Measurements from ENCODE around the gene ACD. TPM values are rescaled to one million over a fixed set of nuclear protein-coding genes. Genes with fewer than 3 reads are reported as not detected.

Gene ACD
- total RNA-seq, 4 donors from 2014 or later, result 18.7 to 31.1 (median 23.4) TPM

DNA sequence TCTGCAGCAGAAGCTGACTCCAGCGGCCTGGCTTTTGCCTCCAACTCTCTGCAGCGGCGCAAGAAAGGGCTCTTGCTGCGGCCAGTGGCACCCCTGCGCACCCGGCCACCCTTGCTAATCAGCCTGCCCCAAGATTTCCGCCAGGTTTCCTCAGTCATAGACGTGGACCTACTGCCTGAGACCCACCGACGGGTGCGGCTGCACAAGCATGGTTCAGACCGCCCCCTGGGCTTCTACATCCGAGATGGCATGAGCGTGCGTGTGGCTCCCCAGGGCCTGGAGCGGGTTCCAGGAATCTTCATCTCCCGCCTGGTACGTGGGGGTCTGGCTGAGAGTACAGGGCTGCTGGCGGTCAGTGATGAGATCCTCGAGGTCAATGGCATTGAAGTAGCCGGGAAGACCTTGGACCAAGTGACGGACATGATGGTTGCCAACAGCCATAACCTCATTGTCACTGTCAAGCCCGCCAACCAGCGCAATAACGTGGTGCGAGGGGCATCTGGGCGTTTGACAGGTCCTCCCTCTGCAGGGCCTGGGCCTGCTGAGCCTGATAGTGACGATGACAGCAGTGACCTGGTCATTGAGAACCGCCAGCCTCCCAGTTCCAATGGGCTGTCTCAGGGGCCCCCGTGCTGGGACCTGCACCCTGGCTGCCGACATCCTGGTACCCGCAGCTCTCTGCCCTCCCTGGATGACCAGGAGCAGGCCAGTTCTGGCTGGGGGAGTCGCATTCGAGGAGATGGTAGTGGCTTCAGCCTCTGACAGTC is 2.0 kb upstream of the ACD start:
- TF ChIP-seq, protein P1, sequence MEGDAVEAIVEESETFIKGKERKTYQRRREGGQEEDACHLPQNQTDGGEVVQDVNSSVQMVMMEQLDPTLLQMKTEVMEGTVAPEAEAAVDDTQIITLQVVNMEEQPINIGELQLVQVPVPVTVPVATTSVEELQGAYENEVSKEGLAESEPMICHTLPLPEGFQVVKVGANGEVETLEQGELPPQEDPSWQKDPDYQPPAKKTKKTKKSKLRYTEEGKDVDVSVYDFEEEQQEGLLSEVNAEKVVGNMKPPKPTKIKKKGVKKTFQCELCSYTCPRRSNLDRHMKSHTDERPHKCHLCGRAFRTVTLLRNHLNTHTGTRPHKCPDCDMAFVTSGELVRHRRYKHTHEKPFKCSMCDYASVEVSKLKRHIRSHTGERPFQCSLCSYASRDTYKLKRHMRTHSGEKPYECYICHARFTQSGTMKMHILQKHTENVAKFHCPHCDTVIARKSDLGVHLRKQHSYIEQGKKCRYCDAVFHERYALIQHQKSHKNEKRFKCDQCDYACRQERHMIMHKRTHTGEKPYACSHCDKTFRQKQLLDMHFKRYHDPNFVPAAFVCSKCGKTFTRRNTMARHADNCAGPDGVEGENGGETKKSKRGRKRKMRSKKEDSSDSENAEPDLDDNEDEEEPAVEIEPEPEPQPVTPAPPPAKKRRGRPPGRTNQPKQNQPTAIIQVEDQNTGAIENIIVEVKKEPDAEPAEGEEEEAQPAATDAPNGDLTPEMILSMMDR (IDR thresholded peaks at IDR 0.05), result no peak
- no peak for TF ChIP-seq POLR2A (IDR thresholded peaks at IDR 0.05)
- no peak for DNase-seq (ENCODE audit: low spot score in 2 of 2)
- H3K4me3 ChIP-seq (ENCODE audit: low read depth, poor library complexity, severe bottlenecking), result no peak overlapping the region
- intact Hi-C loops (cut with DNase I; ENCODE audit: low total_unique reads), result no loop called here
- WGBS, 2 donors, result 93 to 94% methylated on average over 24 to 34 of the region's 34 CpGs

DNA sequence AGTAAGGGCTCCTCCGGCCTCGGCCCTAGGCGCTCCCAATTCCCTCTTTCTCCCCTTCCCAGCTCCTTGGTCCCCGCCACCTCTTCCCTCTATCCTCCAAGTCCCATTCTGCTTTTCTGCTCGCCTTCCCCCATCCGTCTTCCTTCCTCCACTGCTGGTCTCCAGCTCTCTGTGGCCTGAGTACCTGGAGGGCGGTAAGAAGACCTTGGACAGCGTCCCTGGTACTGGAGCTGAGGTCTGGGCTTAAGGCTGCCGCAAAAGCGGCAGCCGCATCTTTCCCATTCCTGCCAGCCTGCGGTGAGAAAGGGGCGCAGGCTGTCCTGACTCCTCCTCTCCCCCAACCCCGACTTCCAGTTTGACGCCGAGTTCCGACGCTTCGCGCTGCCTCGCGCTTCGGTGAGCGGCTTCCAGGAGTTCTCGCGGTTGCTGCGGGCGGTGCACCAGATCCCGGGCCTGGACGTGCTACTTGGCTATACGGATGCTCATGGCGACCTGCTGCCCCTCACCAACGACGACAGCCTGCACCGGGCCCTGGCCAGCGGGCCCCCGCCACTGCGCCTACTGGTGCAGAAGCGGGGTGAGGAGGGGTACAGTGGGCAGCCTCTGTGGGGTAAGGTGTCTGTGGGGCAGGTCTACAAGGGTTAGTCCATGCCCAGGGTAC is 1.2 kb upstream of the ACD start:
- no peak overlapping the region for H3K4me3 ChIP-seq (ENCODE audit: low read depth, poor library complexity, severe bottlenecking)
- WGBS, 2 donors, result 1 to 17% methylated on average over 14 to 39 of the region's 39 CpGs
- DNase-seq (ENCODE audit: low spot score in 2 of 2), result no peak
- intact Hi-C loops (cut with DNase I; ENCODE audit: low total_unique reads), result no loop called here
- TF ChIP-seq, protein P1 (IDR thresholded peaks at IDR 0.05), result no peak
- no peak for TF ChIP-seq POLR2A (IDR thresholded peaks at IDR 0.05)

DNA sequence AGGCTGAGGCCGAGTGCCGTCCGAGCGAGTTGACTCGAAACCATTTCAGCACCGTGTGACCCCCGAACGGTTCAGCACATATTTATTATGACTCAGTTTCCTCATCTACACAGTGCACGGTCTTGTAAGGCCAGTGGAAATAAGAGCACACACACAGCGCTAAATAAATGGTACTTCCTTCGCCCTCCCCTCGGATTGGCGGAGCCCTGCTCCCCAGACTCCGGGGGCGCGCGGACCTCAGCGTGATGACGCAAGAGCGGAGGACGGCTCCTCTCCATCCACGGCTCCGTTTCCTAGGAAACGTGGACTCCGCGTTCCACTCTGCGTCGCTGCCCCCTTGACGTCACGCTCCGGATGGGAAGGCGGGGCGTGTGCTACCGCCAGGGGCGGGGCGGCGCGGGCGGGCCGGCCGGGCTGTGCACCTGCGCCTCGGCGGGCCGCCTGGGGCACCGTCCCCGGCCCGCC is 536 bp upstream of the ACD start, which contains the start of gene PARD6A:
PARD6A (plus strand) TSS at position 397 of the 465 bp plus-strand sequence. CDS start 79 bp downstream, outside the sequence.
- intact Hi-C loops (cut with DNase I; ENCODE audit: low total_unique reads), result no loop called here
- 0% methylated on average over 10 to 33 of the region's 48 CpGs for WGBS, 2 donors
- TF ChIP-seq POLR2A (IDR thresholded peaks at IDR 0.05), result no peak
- TF ChIP-seq, protein P1 (IDR thresholded peaks at IDR 0.05), result no peak
- peak; percentile 90 to 98 for DNase-seq (ENCODE audit: low spot score in 2 of 2)
- peak within 1 kb of the TSS; percentile 60 for H3K4me3 ChIP-seq (ENCODE audit: low read depth, poor library complexity, severe bottlenecking)

DNA sequence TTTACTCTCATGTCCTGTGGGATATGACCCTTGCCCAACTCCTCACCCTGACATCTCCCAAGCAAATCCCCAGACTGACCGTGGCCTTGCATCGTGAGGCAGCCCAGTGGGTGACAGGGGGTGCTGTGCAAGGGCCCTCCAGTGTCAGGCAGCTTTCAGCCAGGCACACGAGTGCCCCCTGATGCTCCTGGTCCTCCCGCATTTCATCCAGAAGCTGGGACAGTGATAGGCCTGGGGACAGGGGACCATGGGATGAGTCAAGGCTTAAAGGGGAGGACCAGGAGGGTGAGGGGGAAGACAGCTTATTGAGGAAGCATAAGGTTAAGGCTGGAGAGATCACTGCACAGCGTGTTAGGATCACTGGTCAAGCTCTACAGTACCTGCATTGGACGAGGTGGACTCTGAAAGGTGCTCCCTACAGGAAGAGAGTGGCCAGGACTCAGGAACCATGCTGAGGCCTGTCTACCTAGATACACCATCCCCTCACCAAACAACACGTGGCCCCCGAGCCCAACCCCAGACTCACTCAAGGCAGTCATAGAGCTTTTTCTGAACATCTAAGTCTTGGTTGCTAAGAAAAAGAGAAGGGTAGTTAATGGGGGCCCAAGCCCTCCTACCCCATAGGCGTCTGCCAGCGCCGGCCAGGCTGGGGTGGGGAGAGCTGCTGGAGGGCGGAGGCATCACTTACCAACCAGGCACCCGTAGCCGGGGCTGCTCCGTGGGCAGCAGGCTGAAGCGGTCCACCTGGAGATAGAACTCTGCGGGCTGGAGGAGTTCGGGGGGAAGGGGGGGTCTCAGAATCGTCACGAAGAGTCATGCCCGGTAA is 998 bp downstream of the ACD start:
- H3K4me3 ChIP-seq (ENCODE audit: low read depth, poor library complexity, severe bottlenecking), result peak overlapping the region; percentile 60
- DNase-seq (ENCODE audit: low spot score in 2 of 2), result no peak
- intact Hi-C loops (cut with DNase I; ENCODE audit: low total_unique reads), result no loop called here
- 33 to 36% methylated on average over 21 of the region's 21 CpGs for WGBS, 2 donors
- TF ChIP-seq, protein P1 (IDR thresholded peaks at IDR 0.05), result no peak
- no peak for TF ChIP-seq POLR2A (IDR thresholded peaks at IDR 0.05)

DNA sequence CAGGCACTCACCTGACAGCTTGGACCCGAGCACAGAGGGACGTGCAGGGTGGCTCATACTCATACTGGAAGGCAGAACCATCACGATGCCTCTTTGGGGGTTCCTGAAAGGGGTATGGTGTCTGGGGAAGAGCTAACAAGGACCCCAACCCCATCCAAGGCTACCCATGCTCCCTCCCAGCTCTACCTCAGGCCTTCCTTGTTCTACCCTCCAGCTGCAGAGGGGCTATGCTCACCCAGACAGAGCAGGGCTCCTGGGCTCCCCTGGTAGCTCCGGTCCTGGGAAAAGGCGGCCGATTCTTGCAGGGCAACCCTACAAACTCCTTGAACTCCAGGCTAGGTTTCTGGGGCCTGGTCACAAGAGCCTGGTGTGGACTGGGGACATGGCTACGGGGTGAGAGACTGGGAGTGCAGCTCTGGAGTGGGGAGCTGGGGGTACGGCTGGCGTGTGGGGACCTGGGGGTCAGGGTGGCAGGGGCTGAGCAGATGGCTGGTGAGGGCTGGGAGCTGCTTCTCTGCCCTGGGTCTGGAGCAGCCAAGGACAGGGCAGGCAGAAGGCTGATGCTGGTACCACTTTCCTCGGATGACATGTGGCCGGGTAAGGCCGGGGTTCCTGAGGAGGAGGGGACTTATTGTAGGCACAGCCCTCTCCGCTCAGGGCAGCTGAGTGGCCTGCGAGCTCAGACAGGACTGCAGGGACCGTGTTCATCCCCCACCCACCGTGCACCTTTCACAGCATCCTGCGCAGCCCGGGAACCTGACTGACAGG is 2.1 kb downstream of the ACD start:
- no peak overlapping the region for H3K4me3 ChIP-seq (ENCODE audit: low read depth, poor library complexity, severe bottlenecking)
- no peak for TF ChIP-seq POLR2A (IDR thresholded peaks at IDR 0.05)
- TF ChIP-seq, protein P1 (IDR thresholded peaks at IDR 0.05), result no peak
- WGBS, 2 donors, result 92 to 93% methylated on average over 18 of the region's 18 CpGs
- no peak for DNase-seq (ENCODE audit: low spot score in 2 of 2)
- intact Hi-C loops (cut with DNase I; ENCODE audit: low total_unique reads), result no loop called here

Data from lower leg skin (tissue), 4 donors.